ENCODE data around the gene BCAP29. TPM values are rescaled to one million over a fixed set of nuclear protein-coding genes. Genes with fewer than 3 reads are reported as not detected.

The BCAP29 gene
- total and polyA plus RNA-seq, 11 donors: 42.5 to 241 (median 117) TPM

- TF ChIP-seq POLR2A (IDR thresholded peaks at IDR 0.05) (no peak), CTCF (IDR thresholded peaks at IDR 0.05) (no peak)
- Histone ChIP-seq H3K27me3 (no peaks in the 10 kb centered on the region), H3K36me3 (peaks cover 0 to 65% (median 33%) of the 10 kb centered on the region in 9 donors), H3K4me3 (no peak overlapping the region), H3K4me1 (peaks cover 9 to 50% (median 28%) of the 10 kb centered on the region in 12 donors), H3K27ac (peak overlapping the region in 7 of 12 donors; percentile 33 to 58 (median 41)), H3K9me3 (no peaks in the 10 kb centered on the region)
- intact Hi-C loops (cut with DNase I): loop anchor here in 2 of 10 donors (10.0 kb wide), 1 partner anchor 387 kb away; no protein-coding TSS in a partner anchor
- DNase-seq: no peak
- 47 to 52% (median 49%) methylated on average over 3 of the region's 3 CpGs for WGBS, 4 donors
- peak in 2 of 4 donors; percentile 25 to 43 for ATAC-seq
These were observed 11.4 kb downstream of the BCAP29 start for GRCh38 chr7:107591421-107591820.

- Histone ChIP-seq H3K9me3 (no peaks in the 10 kb centered on the region), H3K36me3 (peaks cover 0 to 61% (median 30%) of the 10 kb centered on the region in 9 donors), H3K4me3 (no peak overlapping the region), H3K27me3 (no peaks in the 10 kb centered on the region), H3K4me1 (peaks cover 9 to 56% (median 33%) of the 10 kb centered on the region in 12 donors), H3K27ac (peak overlapping the region in 7 of 12 donors; percentile 16 to 58 (median 39))
- ATAC-seq (no peak), DNase-seq (no peak)
- TF ChIP-seq POLR2A (IDR thresholded peaks at IDR 0.05) (no peak), CTCF (IDR thresholded peaks at IDR 0.05) (no peak)
- intact Hi-C loops (cut with DNase I): loop anchor here in 2 of 10 donors (10.0 kb wide), 1 partner anchor 388 kb away; no protein-coding TSS in a partner anchor
- 83 to 91% (median 87%) methylated on average over 5 of the region's 5 CpGs for WGBS, 4 donors
These were observed 12.4 kb downstream of the BCAP29 start for GRCh38 chr7:107592361-107593024.

GRCh38 chr7:107593025-107593410 lies 13.0 kb downstream of the BCAP29 start:
- WGBS, 4 donors: 76 to 99% (median 91%) methylated on average over 1 of the region's 1 CpG
- ATAC-seq (no peak), DNase-seq (no peak)
- H3K4me1 ChIP-seq: peaks cover 9 to 56% (median 33%) of the 10 kb centered on the region in 12 donors
- H3K36me3 ChIP-seq: peaks cover 0 to 61% (median 35%) of the 10 kb centered on the region in 9 donors
- no peaks in the 10 kb centered on the region for H3K27me3 ChIP-seq
- intact Hi-C loops (cut with DNase I): loop anchor here in 2 of 10 donors (10.0 kb wide), 1 partner anchor 388 kb away; no protein-coding TSS in a partner anchor
- TF ChIP-seq CTCF (IDR thresholded peaks at IDR 0.05) (no peak), POLR2A (IDR thresholded peaks at IDR 0.05) (no peak)
- peak overlapping the region in 4 of 12 donors; percentile 7 to 24 (median 14) for H3K27ac ChIP-seq
- no peaks in the 10 kb centered on the region for H3K9me3 ChIP-seq
- no peak overlapping the region for H3K4me3 ChIP-seq

- intact Hi-C loops (cut with DNase I): loop anchor here in 3 of 10 donors (2.0 to 10.0 kb wide), 2 partner anchors 14 to 390 kb away; partner anchors contain the start of gene BCAP29 (in 1 of the 3)
- Histone ChIP-seq H3K27ac (peak overlapping the region; percentile 27 to 83 (median 68)), H3K27me3 (no peaks in the 10 kb centered on the region), H3K9me3 (no peaks in the 10 kb centered on the region), H3K4me3 (no peak overlapping the region), H3K4me1 (peaks cover 9 to 61% (median 32%) of the 10 kb centered on the region in 12 donors), H3K36me3 (peaks cover 0 to 63% (median 49%) of the 10 kb centered on the region in 9 donors)
- DNase-seq (peak in 2 of 5 donors; percentile 10 to 36), ATAC-seq (peak; percentile 70 to 93 (median 89))
- TF ChIP-seq POLR2A (IDR thresholded peaks at IDR 0.05) (no peak), CTCF (IDR thresholded peaks at IDR 0.05) (no peak)
- WGBS, 4 donors: 25 to 38% (median 29%) methylated on average over 4 of the region's 4 CpGs
These were observed 15.1 kb downstream of the BCAP29 start for GRCh38 chr7:107594961-107595737.

Measured in heart left ventricle (tissue), 16 donors.